Occipital lobe (tissue), 2 donors: Measurements from ENCODE around the gene FOSB. TPM values are rescaled to one million over a fixed set of nuclear protein-coding genes. Genes with fewer than 3 reads are reported as not detected.

Experiments used
- DNase-seq: peaks from one replicate; lab custom pipeline; 2025; lab: John Stamatoyannopoulos, UW
- total RNA-seq: library from RNA; depleted of rRNA; stranded (reverse); fragments of >200 nt; gene quantifications from one replicate; pipeline ENCODE4 v1.2.3, GENCODE V29; 2014

Gene FOSB
- total RNA-seq, 1 donor from 2014 or later = 2.2 TPM

DNA sequence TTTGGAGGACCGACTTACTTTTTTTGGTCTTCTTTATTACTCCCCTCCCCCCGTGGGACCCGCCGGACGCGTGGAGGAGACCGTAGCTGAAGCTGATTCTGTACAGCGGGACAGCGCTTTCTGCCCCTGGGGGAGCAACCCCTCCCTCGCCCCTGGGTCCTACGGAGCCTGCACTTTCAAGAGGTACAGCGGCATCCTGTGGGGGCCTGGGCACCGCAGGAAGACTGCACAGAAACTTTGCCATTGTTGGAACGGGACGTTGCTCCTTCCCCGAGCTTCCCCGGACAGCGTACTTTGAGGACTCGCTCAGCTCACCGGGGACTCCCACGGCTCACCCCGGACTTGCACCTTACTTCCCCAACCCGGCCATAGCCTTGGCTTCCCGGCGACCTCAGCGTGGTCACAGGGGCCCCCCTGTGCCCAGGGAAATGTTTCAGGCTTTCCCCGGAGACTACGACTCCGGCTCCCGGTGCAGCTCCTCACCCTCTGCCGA, 409 bp downstream of the FOSB start:
- no peak for DNase-seq

DNA sequence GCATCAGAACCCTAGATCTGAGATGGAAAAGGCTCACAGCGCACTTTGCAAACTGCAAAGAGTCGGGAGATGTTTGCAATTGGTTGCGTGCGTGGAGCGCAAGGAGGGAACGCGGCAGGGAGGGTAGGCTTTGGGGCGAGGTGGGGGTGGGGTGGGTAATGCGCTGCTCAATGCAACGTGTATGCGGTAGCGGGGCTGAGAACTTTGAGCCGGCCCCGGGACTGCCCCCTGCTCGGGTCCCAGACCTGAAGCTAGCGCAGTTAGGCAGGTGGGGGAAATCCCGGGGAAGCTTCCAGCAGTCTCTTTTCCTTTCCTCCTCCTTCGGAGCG, 971 bp downstream of the FOSB start:
- no peak for DNase-seq

DNA sequence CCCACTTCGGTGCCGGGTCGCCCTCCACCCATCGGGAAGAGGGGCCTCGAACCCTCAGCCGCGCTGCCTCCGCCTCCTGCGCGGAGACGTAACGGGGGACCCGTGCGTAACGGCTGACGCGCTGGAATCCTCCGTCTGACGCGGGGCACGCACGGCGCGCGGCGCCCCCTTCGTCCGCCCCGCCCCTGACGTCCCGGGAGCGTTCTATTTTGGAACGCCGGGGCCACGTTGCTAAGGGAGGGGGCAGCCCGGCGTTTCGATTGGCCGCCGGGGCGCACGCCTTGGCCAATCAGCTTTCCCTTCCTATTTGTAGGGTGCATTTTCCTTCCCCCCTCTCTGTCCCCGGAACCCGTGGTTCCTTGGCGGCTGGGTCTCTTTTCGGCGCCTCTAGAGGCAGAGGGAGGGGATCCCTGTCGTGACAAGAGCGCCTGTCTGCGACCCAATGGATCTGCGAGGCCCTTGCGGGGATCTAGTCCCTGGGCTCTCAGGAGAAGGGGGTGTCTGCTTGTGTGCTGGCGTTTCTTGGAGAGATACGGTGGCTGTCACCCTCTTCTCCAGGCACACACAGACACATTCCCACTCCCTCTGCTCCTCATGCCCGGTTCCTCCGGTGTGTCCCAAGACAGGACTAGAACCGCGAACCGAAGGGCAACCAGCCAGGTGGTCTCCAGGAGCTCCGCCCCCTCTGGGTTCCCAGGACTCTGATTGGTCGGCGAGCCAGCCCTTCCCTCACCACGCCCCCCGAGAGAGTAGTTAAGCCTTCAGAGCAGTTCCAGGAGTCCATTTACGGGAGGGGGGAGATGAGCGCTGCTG, 1.5 kb downstream of the FOSB start:
- peak; percentile 86 for DNase-seq

DNA sequence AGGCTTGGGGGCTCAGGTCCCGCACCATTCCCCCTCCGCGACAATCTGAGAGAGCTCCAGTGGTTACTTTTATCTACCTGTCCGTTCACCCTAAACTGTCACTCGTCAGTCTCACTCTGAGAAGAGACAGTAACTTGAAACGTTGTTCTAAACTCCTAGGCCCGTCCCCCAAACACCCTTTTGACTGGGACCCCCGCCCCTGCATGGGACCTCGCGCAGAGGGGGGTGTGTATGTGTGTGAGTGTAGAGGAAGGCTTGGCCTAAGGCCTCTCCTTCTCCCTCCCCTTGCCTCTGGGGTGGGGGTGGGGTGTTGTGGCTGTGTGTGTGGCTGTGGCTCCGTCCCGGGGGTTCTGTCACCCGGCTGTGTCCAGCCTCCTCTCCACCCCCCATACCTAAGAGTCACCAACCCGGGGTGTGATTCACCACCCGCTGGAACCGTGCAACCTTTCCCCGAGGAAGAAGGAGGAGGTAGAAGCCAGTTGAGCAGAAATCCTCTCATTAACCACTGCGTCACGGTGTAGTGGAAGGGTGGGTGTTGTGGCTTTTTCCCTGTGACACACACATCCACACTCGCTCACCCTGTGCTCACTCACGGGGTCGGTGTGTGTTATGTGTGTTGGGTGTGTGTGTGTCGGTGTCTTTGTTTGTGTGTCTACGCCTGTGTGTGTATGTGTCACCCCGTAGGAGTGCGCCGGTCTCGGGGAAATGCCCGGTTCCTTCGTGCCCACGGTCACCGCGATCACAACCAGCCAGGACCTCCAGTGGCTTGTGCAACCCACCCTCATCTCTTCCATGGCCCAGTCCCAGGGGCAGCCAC, 2.4 kb downstream of the FOSB start:
- DNase-seq = peak; percentile 12

DNA sequence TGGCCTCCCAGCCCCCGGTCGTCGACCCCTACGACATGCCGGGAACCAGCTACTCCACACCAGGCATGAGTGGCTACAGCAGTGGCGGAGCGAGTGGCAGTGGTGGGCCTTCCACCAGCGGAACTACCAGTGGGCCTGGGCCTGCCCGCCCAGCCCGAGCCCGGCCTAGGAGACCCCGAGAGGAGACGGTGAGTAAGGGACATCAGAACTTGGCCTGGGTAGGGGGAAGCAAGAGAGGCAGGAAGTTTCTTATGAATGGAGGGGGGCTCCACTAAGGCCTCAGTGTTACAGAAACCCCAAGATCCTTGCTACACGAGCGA, 2.9 kb downstream of the FOSB start:
- no peak for DNase-seq

DNA sequence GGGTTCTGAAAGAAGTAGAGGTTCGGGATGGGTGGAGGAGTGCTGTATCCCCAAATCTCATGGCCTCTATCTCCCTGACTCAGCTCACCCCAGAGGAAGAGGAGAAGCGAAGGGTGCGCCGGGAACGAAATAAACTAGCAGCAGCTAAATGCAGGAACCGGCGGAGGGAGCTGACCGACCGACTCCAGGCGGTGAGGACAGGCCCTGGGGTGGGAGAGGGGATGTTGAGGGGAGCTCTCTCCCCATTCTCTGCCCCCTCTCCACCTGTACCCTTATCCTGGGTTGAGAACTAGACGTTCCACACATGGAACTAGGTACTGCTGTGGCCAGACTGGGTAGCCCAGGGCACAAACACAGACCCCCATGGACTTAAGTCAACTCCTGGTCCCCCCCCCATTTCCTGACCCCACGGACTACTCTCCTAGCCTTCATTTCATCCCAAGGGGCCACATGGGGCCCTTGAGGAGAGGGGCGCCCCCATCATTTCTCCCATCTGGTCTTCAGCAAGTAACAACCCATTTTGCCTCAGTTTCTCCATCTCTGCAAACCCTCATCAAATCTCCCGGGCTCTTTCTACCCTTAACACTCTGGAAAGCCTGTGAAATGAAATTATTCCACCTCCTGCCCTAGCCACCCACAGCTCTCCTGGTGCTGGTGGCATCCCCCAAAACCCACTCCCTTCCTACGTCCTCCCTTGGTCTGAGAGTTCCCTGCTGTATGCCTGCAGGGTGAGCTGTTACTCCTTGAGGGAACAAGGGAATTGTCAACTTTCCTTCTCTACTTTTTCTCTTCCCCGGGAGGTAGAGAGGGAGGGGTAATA, 3.5 kb downstream of the FOSB start:
- no peak for DNase-seq

DNA sequence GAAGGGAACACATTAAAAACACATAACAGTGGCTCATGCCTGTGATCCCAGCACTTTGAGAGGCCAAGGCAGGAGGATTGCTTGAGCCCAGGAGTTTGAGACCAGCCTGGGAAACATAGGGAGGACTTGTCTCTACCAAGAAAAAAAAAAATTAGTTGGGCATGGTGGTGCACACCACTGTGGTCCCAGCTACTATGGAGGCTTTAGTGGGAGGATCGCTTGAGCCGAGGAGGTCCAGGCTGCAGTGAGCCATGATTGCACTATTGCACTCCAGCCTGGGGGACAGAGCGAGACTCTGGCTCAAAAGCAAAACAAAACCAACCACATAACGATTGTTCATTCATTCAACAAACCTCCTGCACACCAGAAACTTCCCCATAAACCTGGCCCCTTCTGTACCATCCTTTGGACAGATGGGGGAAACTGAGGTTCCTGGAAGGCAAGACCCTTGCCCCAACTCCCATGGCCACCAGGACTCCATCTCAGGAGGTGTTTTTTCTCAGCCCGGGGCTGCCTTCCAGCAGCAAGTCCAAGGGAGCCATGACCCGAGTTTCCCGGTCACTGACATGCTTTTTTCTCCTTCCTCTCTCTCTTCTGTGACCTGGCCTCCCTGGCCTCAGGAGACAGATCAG, 4.3 kb downstream of the FOSB start:
- no peak for DNase-seq

DNA sequence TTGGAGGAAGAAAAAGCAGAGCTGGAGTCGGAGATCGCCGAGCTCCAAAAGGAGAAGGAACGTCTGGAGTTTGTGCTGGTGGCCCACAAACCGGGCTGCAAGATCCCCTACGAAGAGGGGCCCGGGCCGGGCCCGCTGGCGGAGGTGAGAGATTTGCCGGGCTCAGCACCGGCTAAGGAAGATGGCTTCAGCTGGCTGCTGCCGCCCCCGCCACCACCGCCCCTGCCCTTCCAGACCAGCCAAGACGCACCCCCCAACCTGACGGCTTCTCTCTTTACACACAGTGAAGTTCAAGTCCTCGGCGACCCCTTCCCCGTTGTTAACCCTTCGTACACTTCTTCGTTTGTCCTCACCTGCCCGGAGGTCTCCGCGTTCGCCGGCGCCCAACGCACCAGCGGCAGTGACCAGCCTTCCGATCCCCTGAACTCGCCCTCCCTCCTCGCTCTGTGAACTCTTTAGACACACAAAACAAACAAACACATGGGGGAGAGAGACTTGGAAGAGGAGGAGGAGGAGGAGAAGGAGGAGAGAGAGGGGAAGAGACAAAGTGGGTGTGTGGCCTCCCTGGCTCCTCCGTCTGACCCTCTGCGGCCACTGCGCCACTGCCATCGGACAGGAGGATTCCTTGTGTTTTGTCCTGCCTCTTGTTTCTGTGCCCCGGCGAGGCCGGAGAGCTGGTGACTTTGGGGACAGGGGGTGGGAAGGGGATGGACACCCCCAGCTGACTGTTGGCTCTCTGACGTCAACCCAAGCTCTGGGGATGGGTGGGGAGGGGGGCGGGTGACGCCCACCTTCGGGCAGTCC, 5.0 kb downstream of the FOSB start:
- no peak for DNase-seq

DNA sequence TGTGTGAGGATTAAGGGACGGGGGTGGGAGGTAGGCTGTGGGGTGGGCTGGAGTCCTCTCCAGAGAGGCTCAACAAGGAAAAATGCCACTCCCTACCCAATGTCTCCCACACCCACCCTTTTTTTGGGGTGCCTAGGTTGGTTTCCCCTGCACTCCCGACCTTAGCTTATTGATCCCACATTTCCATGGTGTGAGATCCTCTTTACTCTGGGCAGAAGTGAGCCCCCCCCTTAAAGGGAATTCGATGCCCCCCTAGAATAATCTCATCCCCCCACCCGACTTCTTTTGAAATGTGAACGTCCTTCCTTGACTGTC, 5.5 kb downstream of the FOSB start:
- DNase-seq = no peak

DNA sequence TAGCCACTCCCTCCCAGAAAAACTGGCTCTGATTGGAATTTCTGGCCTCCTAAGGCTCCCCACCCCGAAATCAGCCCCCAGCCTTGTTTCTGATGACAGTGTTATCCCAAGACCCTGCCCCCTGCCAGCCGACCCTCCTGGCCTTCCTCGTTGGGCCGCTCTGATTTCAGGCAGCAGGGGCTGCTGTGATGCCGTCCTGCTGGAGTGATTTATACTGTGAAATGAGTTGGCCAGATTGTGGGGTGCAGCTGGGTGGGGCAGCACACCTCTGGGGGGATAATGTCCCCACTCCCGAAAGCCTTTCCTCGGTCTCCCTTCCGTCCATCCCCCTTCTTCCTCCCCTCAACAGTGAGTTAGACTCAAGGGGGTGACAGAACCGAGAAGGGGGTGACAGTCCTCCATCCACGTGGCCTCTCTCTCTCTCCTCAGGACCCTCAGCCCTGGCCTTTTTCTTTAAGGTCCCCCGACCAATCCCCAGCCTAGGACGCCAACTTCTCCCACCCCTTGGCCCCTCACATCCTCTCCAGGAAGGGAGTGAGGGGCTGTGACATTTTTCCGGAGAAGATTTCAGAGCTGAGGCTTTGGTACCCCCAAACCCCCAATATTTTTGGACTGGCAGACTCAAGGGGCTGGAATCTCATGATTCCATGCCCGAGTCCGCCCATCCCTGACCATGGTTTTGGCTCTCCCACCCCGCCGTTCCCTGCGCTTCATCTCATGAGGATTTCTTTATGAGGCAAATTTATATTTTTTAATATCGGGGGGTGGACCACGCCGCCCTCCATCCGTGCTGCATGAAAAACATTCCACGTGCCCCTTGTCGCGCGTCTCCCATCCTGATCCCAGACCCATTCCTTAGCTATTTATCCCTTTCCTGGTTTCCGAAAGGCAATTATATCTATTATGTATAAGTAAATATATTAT, 6.1 kb downstream of the FOSB start:
- no peak for DNase-seq

DNA sequence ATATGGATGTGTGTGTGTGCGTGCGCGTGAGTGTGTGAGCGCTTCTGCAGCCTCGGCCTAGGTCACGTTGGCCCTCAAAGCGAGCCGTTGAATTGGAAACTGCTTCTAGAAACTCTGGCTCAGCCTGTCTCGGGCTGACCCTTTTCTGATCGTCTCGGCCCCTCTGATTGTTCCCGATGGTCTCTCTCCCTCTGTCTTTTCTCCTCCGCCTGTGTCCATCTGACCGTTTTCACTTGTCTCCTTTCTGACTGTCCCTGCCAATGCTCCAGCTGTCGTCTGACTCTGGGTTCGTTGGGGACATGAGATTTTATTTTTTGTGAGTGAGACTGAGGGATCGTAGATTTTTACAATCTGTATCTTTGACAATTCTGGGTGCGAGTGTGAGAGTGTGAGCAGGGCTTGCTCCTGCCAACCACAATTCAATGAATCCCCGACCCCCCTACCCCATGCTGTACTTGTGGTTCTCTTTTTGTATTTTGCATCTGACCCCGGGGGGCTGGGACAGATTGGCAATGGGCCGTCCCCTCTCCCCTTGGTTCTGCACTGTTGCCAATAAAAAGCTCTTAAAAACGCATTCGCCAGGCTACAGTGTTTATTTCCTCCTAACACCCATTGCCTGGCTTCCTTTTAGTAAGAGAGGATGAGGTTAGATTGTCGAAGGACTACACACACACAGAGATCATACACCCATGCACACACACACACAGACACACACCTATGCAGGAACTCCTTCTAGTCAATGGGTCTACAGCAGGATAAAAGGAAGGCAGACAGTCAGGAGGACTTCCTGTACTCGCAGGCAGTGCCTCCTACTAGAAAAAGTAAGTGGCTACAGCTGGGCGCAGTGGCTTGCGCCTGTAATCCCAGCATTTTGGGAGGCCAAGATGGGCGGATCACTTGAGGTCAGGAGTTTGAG, 7.1 kb downstream of the FOSB start:
- DNase-seq = no peak

DNA sequence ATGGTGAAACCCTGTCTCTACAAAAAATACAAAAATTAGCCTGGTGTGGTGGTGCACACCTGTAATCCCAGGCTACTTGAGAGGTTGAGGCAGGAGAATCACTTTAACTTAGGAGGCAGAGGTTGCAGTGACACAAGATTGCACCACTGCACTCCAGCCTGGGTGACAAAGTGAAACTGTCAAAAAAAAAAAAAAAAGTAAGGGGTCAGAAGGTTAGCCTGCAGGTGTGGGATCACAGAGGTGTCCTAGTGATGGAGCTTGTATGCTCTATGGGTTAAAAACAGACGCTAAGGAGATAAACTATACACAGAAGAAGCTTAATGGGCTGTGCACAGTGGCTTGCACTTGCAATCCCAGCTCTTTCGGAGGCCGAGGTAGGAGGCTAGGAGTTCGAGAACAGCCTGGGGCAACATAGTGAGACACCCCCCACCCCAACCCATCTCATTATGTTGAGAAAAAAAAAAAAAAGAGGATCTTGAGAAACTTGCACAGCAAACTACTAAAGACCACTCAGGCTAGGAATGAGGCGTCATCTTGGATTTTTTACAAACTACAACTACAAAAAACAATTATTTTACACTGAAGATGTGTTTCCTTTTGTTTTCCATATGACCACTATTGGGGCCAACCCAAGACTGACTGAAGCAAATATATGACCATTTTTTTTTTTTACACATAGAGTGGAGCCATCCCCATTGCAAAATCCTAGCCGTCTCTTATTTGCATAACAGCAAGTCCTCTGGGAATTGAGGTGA, 7.9 kb downstream of the FOSB start:
- DNase-seq = no peak

DNA sequence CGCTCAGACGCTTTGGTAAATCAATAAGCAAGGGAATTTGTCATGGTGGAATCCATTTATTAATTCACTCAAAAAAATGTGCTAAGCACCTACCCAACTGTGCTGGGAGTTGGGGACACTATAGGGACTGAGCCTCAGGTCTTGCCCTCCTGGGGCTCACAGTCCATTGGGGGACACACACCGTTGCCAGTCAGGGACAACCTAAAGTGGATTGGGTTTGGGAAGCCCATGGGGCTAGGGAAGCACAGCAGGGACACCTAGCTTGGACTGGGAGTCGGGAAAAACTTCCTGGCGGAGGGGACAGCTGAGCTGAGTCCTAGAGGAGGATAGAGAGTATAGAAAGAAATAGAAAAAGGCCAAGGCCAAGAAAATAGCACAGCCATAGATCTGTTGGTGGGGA, 8.5 kb downstream of the FOSB start:
- DNase-seq = no peak

DNA sequence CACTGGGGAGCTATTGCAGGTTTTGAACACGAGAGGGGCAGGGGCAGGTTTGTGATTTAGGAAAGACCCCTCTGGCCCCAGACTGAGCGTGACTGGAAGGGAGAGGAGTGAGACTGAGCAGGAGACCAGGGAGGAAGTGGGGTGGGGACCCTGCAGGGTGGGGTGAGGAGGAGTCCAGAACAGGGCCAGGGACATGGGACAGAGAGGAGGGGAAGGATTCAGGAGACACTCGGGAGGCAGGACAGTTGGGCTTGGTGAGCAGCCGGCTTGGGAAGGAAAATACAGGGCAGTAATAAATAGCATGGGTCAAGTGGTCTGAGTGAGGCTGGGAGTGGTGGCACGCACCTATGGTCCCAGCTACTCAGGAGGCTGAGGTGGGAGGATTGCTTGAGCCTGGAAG, 9.4 kb downstream of the FOSB start:
- DNase-seq = no peak

DNA sequence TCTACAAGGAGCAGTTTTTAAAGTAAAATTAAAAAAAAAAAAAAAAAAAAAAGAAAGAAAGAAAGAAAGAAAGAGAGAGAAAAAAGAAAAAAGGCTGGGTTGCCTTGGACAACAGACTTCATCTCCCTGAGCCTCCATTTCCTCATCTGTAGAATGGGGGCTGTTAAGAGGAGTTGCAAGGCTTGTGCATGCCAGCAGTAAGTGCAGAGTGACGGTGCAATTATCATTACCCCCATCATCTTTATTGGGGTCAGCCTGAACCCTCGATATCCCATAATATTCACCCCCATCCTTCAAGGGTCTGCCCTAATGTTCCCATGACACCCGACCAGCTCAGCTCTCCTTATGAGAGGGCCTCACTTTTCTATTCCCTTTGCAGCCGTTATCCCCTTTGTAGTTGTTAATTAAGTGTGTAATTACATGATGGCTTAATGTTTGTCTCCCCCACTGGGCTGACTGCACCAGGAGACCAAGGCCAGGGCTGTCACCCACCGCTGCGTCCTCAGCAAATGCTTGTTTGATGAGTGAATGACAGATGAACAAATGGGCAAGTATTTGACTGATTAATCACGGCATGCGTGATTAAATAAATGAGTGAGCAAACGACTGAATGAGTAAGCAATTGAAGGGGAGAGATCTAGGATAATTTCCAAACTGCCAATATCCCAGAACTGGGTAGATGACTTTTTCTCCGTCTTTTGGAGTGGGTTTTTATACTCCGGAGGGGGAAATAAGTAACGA, 10.1 kb downstream of the FOSB start:
- no peak for DNase-seq

DNA sequence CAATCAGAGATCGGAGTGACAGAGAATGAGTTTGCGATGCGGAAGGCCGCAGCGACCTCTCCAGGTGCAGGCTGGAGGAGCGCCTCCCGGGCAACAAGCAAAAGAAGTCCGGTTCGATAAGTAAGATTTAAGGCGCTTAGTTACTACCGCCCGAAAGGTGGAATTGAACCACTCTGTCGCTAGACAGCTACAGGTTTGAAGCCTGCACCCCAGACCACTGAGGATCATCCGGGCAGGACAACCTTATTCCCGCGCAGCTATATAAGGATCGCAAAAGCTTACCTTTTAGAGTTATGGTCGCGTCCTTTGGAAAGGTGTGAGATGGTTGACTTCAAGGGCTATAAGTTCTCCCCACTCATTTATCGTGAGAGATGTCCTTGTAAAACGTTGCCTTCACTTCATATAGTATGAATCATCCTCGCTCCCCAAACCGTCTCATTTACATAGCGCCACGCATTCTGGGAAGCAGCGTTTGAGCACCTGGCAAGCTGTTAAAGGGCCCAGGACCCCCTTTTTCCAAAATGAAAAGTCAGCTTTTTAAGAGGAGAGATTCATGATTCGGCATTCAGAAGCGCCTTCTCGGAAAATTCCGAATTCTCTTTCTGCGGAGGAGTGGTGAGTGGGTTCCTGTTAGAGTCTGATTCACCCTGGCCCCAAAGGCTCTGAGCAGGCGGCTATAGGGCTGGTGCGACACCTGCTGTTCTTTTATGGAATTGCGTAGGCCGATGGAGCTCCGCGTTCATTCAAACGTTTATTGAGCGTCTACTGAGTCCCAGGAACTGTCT, 10.8 kb downstream of the FOSB start:
- DNase-seq = peak; percentile 76

DNA sequence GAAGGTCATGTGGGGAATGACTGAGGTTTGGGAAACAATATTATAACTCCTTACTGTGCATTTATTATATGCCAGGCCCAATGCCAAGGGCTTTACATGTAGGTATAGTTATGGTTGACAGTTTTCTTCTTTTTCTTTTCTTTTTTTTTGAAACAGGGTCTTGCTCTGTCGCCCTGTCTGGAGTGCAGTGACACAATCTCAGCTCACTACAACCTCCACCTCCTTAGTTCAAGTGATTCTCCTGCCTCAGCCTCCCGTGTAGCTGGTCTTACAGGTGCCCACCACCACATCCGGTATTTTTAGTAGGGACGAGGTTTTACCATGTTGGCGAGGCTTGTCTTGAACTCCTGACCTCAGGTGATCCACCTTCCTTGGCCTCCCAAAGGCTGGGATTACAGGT, 15.2 kb downstream of the FOSB start:
- no peak for DNase-seq
